Measurements from ENCODE around the gene UBA52. TPM values are rescaled to one million over a fixed set of nuclear protein-coding genes. Genes with fewer than 3 reads are reported as not detected.
A peak's percentile ranks its signal among the peaks of the same experiment; 100 is the strongest.

Gene UBA52
- total and polyA plus RNA-seq, 2 of the 13 experiments (the other 11 are each of a cell fraction or from before 2014, with no cell fraction given) = 959 to 1,782 TPM

DNA sequence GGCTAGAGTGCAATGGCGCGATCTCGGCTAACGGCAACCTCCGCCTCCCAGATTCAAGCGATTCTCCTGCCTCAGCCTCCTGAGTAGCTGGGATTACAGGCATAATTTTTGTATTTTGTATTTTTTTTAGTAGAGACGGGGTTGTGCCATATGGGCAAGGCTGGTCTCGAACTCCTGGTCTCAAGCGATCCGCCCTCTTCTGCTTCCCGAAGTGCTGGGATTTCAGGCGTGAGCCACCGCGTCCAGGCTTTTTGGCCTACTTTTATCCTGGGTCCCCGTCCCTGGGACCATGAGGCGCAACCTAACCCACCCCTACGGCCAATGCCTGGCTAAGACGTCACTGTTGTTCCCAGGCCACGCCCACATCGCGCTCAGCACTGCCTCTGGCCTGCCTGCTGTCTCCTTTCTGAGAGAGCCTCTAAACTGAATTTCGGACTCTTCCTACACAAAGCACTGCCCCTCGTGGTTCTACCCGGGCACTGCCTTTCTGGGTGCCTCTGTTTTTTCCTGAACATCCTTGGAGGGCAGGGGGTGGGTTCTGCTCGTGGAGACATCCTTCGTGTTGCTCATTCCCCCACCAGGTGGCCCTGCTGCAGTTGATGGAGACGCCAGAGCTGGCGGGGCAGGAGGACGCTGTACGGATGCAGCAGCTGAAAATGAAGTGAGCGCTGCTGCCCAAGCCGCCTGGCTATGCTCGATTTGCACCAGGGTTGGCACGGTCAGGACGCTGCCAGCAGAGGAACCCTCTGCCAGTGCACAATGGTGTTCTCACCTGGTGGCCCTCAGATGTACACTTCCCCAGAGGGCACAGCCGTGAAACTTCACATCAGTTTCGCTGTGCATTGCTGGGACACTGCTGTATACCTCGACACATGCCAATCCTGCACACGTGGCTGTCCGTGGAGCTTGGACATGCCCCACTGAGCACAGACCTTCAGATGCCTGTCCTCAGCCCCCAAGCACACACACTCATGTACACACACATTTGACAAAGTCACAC, 18.9 kb downstream of the UBA52 start (continued):
- TF ChIP-seq NONO (IDR thresholded peaks at IDR 0.05) (no peak), NONO (CRISPR knock-in tag; conservative IDR thresholded peaks at IDR 0.05) (peak; percentile 45; the same call in 1 of the 2 replicates), ZNF180 (CRISPR knock-in tag; IDR thresholded peaks at IDR 0.05; ENCODE audit: borderline replicate concordance, low read depth) (no peak), ZNF326 (CRISPR knock-in tag; IDR thresholded peaks at IDR 0.05; ENCODE audit: borderline replicate concordance) (peak; percentile 74), PCBP2 (optimal IDR thresholded peaks at IDR 0.05; ENCODE audit: low read depth, low read length, poor library complexity, severe bottlenecking) (no peak), HNRNPL (IDR thresholded peaks at IDR 0.05; ENCODE audit: low read depth, low read length) (peak; percentile 78; the same call in 1 of the 2 replicates), MAZ (IDR thresholded peaks at IDR 0.05; ENCODE audit: borderline replicate concordance, low read depth, low read length) (no peak), MAZ (CRISPR knock-in tag; IDR thresholded peaks at IDR 0.05; ENCODE audit: low read depth) (0 out of 2 replicates have a peak, but pooled peaks have one; percentile 47), ZNF225 (CRISPR knock-in tag; IDR thresholded peaks at IDR 0.05) (peak; percentile 28; the same call in 1 of the 2 replicates), NFKBIZ (CRISPR knock-in tag; IDR thresholded peaks at IDR 0.05) (no peak), HMG20A (CRISPR knock-in tag; IDR thresholded peaks at IDR 0.05; ENCODE audit: borderline replicate concordance) (no peak), JUND (CRISPR knock-in tag; IDR thresholded peaks at IDR 0.05) (no peak), ZFX (CRISPR knock-in tag; IDR thresholded peaks at IDR 0.05; ENCODE audit: low read depth) (peak; percentile 29; the same call in 1 of the 2 replicates), XRCC5 (optimal IDR thresholded peaks at IDR 0.05; ENCODE audit: low read length) (peak; percentile 87), ZNF781 (CRISPR knock-in tag; IDR thresholded peaks at IDR 0.05; ENCODE audit: borderline replicate concordance, not compliant biosample characterization) (no peak), STAG1 (CRISPR knock-in tag; IDR thresholded peaks at IDR 0.05) (peak; percentile 58), HNF1B (CRISPR knock-in tag; IDR thresholded peaks at IDR 0.05) (0 out of 2 replicates have a peak, but pooled peaks have one; percentile 64), SAP130 (CRISPR knock-in tag; IDR thresholded peaks at IDR 0.05; ENCODE audit: low read depth) (peak; percentile 18; the same call in 1 of the 2 replicates), HMGXB4 (CRISPR knock-in tag; IDR thresholded peaks at IDR 0.05; ENCODE audit: borderline replicate concordance in 1 of 2, low read depth in 1 of 2) (peak in 1 of 2 experiments; percentile 30; a peak in 2 of 4 replicates), TARDBP (CRISPR knock-in tag; IDR thresholded peaks at IDR 0.05) (0 out of 2 replicates have a peak, but pooled peaks have one; percentile 25), ZNF274 (CRISPR knock-in tag; IDR thresholded peaks at IDR 0.05) (0 out of 2 replicates have a peak, but pooled peaks have one; percentile 27), ZNF768 (CRISPR knock-in tag; IDR thresholded peaks at IDR 0.05) (peak; percentile 11; the same call in 1 of the 2 replicates)
- TF ChIP-seq, protein P1, sequence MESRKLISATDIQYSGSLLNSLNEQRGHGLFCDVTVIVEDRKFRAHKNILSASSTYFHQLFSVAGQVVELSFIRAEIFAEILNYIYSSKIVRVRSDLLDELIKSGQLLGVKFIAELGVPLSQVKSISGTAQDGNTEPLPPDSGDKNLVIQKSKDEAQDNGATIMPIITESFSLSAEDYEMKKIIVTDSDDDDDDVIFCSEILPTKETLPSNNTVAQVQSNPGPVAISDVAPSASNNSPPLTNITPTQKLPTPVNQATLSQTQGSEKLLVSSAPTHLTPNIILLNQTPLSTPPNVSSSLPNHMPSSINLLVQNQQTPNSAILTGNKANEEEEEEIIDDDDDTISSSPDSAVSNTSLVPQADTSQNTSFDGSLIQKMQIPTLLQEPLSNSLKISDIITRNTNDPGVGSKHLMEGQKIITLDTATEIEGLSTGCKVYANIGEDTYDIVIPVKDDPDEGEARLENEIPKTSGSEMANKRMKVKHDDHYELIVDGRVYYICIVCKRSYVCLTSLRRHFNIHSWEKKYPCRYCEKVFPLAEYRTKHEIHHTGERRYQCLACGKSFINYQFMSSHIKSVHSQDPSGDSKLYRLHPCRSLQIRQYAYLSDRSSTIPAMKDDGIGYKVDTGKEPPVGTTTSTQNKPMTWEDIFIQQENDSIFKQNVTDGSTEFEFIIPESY (CRISPR knock-in tag; IDR thresholded peaks at IDR 0.05) = peak; percentile 93
